VCaP (cell line): ENCODE data around the gene GALNT9.

ENCODE experiments used
- H3K27ac ChIP-seq: fragments of 450-650 bp; 2 replicates; pipeline ENCODE4 v1.5.1; 2017
- TF ChIP-seq, protein P1 (sequence below): fragments of 450-650 bp; conservative IDR thresholded peaks from 2 replicates; pipeline ENCODE4 v1.5.1; 2017; ENCODE audit warnings: mild to moderate bottlenecking, moderate library complexity

Gene GALNT9

DNA sequence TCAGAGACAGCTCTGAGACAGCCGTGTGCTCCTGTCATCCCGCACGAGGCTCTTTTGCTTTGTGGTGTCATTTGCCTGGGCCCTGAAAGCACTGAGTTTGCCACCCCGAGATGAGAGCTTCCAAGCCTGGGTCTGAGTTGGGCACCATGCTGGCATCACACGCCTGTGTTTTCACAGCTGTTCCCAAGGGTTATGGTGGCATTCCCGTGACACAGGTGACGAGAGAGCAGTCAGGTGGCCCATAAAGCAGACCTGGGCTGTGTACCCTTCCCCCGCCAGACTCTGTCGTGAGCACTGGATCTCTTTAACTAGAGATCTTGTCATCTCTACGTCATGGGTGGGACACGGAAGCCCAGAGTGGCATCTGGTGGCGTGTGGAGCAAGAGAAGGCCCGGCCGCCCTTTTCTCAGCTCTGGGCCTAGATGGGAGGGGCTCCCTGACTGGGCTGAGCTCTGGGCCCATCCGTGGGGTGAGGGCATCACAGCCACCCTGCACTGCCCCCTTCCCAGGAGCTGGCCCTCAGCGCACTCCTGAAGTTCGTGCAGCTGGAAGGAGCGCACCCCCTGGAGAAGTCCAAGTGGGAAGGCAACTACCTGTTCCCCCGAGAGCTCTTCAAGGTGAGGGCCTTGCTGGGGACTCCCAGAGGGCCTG, 182.5 kb downstream of the GALNT9 start:
- no peak overlapping the region for H3K27ac ChIP-seq
- TF ChIP-seq, protein P1, sequence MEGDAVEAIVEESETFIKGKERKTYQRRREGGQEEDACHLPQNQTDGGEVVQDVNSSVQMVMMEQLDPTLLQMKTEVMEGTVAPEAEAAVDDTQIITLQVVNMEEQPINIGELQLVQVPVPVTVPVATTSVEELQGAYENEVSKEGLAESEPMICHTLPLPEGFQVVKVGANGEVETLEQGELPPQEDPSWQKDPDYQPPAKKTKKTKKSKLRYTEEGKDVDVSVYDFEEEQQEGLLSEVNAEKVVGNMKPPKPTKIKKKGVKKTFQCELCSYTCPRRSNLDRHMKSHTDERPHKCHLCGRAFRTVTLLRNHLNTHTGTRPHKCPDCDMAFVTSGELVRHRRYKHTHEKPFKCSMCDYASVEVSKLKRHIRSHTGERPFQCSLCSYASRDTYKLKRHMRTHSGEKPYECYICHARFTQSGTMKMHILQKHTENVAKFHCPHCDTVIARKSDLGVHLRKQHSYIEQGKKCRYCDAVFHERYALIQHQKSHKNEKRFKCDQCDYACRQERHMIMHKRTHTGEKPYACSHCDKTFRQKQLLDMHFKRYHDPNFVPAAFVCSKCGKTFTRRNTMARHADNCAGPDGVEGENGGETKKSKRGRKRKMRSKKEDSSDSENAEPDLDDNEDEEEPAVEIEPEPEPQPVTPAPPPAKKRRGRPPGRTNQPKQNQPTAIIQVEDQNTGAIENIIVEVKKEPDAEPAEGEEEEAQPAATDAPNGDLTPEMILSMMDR = no peak
